ENCODE data around the gene TIAM2. TPM values are rescaled to one million over a fixed set of nuclear protein-coding genes. Genes with fewer than 3 reads are reported as not detected.

The TIAM2 gene
- total and polyA plus RNA-seq, 7 donors, result 3.4 to 20.3 (median 10.0) TPM

DNA sequence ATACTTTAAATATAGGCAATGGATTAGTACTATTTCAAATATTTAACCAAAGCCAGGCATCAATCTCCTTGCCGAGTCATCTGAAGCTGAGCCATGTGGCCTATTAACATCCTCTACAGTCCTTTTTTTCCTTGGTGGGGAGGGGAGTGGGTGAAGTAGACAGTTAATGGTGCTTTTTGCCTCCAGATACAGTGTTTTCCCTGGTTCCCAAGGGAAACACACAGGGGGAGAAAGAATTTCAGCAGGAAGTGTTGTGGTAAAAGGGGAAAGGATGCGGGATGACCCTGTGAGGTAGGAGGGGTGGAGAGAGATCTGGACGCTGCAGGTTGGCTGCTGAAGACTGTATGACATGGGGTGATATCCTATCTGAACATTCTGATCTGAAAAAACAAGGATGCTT is 278.3 kb downstream of the TIAM2 start:
- intact Hi-C loops (cut with DNase I), result no loop called here
- H3K27me3 ChIP-seq (ENCODE audit: insufficient read depth in 3 of 3, low read length in 2 of 3), result no peaks in the 10 kb centered on the region

DNA sequence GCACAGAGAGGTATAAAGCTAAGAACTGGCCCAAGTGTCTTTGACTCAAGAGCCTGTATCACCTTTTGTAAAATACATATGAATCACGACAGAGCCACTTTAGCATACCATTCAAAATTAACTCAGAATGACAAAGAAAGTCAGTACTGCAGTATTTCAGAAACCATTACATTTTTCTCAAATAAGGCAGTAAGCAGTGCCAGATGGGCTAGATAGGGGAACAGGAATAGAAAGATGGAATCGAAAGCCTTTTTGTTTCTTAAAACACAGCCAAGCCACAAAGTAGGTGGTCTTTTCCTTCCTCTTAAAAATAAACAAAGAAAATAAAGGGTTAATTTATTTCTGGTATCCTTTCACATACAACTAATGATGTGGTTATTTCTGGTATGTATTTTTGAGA is 279.0 kb downstream of the TIAM2 start:
- TF ChIP-seq, protein P1, sequence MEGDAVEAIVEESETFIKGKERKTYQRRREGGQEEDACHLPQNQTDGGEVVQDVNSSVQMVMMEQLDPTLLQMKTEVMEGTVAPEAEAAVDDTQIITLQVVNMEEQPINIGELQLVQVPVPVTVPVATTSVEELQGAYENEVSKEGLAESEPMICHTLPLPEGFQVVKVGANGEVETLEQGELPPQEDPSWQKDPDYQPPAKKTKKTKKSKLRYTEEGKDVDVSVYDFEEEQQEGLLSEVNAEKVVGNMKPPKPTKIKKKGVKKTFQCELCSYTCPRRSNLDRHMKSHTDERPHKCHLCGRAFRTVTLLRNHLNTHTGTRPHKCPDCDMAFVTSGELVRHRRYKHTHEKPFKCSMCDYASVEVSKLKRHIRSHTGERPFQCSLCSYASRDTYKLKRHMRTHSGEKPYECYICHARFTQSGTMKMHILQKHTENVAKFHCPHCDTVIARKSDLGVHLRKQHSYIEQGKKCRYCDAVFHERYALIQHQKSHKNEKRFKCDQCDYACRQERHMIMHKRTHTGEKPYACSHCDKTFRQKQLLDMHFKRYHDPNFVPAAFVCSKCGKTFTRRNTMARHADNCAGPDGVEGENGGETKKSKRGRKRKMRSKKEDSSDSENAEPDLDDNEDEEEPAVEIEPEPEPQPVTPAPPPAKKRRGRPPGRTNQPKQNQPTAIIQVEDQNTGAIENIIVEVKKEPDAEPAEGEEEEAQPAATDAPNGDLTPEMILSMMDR (IDR thresholded peaks at IDR 0.05), result no peak
- no peak for ATAC-seq
- Histone ChIP-seq H3K27me3 (ENCODE audit: insufficient read depth in 3 of 3, low read length in 2 of 3) (no peaks in the 10 kb centered on the region), H3K4me3 (no peak overlapping the region), H3K27ac (peak overlapping the region; percentile 69), H3K4me1 (peaks cover 44% of the 10 kb centered on the region), H3K9me3 (no peaks in the 10 kb centered on the region), H3K36me3 (ENCODE audit: insufficient read depth in 1 of 2, low read depth in 1 of 2) (no peaks in the 10 kb centered on the region)
- DNase-seq, result no peak
- 48 to 73% (median 61%) methylated on average over 2 of the region's 2 CpGs for WGBS, 3 donors
- intact Hi-C loops (cut with DNase I), result no loop called here

More for the DNA sequence above, 278.3 kb downstream of the TIAM2 start:
- H3K9me3 ChIP-seq, result no peaks in the 10 kb centered on the region
- TF ChIP-seq, protein P1 (IDR thresholded peaks at IDR 0.05), result no peak
- no peak for DNase-seq
- H3K4me3 ChIP-seq, result no peak overlapping the region
- H3K4me1 ChIP-seq, result peaks cover 40% of the 10 kb centered on the region
- 31 to 52% (median 34%) methylated on average over 3 of the region's 3 CpGs for WGBS, 3 donors
- ATAC-seq, result peak in 3 of 4 donors; percentile 58 to 69 (median 63)
- no peaks in the 10 kb centered on the region for H3K36me3 ChIP-seq (ENCODE audit: insufficient read depth in 1 of 2, low read depth in 1 of 2)
- peak overlapping the region; percentile 69 for H3K27ac ChIP-seq

DNA sequence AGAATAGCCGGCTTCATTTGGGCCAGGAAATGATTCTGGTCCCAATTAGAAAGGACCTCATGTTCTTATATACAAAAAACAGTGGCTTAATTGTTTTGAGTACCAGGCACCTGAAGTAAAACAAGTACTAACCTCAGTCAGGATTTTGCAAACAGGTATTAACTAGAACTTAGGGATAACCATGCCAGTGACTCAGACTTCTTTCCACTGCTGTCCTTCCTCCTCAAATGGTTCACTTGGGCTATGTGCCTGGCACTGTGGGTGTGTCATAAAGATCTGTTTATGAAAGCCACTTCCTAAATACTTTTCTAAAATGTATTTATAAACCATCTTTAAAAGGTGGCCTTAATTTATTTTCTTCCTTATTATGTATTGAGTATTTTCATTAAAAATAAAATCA is 279.4 kb downstream of the TIAM2 start:
- peak overlapping the region; percentile 69 for H3K27ac ChIP-seq
- peaks cover 44% of the 10 kb centered on the region for H3K4me1 ChIP-seq
- no peaks in the 10 kb centered on the region for H3K36me3 ChIP-seq (ENCODE audit: insufficient read depth in 1 of 2, low read depth in 1 of 2)
- no peak overlapping the region for H3K4me3 ChIP-seq
- 58 to 73% (median 69%) methylated on average over 1 of the region's 1 CpG for WGBS, 3 donors
- TF ChIP-seq, protein P1 (IDR thresholded peaks at IDR 0.05), result no peak
- H3K9me3 ChIP-seq, result no peaks in the 10 kb centered on the region
- intact Hi-C loops (cut with DNase I), result no loop called here
- no peaks in the 10 kb centered on the region for H3K27me3 ChIP-seq (ENCODE audit: insufficient read depth in 3 of 3, low read length in 2 of 3)
- DNase-seq (no peak), ATAC-seq (peak; percentile 49 to 59 (median 52))

DNA sequence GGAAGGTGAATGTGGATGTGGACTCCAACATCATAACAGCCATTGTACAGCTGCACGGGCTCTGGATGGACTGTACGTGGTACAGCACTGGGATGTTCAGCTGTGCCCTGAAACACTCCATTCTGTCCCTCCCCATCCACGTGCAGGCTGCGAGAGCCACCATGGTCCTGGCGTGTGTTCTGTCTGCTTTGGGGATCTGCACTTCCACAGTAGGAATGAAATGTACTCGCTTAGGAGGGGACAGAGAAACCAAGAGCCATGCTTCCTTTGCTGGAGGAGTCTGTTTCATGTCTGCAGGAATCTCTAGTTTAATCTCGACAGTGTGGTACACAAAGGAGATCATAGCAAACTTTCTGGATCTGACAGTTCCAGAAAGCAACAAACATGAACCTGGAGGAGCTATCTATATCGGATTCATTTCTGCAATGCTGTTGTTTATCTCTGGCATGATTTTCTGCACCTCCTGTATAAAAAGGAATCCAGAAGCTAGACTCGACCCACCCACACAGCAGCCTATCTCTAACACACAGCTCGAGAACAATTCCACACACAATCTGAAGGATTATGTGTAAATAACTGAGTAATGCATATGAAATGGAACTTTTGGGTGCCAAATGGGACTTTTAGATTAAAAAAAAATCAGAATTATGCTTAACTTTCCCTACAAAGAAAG is 280.8 kb downstream of the TIAM2 start:
- TF ChIP-seq, protein P1 (IDR thresholded peaks at IDR 0.05), result no peak
- Histone ChIP-seq H3K27me3 (ENCODE audit: insufficient read depth in 3 of 3, low read length in 2 of 3) (no peaks in the 10 kb centered on the region), H3K36me3 (ENCODE audit: insufficient read depth in 1 of 2, low read depth in 1 of 2) (no peaks in the 10 kb centered on the region), H3K4me3 (no peak overlapping the region), H3K27ac (peak overlapping the region; percentile 69), H3K9me3 (no peaks in the 10 kb centered on the region), H3K4me1 (peaks cover 44% of the 10 kb centered on the region)
- intact Hi-C loops (cut with DNase I), result no loop called here
- no peak for DNase-seq
- ATAC-seq, result peak in 3 of 4 donors; percentile 18 to 20 (median 19)
- 60 to 76% (median 63%) methylated on average over 10 of the region's 10 CpGs for WGBS, 3 donors

DNA sequence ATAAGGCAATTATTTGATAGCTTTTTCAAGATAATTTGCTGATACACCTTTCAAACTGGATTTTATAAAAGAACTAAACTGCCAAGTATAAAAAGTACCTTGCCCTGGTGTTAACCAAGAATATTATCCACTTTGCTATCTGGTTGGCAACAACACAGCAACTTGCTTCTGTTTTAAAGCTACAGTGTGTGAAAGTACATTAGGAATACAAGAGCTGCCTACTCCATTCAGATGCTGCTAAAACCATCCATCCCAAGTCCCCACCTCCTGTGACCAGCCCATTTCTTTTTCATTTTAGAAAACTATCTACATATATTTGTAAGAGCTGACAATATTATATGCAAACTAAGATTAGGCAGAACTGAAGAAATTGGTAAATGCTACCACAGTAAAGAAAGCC is 281.5 kb downstream of the TIAM2 start:
- DNase-seq (no peak), ATAC-seq (no peak)
- intact Hi-C loops (cut with DNase I), result no loop called here
- Histone ChIP-seq H3K27ac (peak overlapping the region; percentile 69), H3K9me3 (no peaks in the 10 kb centered on the region), H3K27me3 (ENCODE audit: insufficient read depth in 3 of 3, low read length in 2 of 3) (no peaks in the 10 kb centered on the region), H3K36me3 (ENCODE audit: insufficient read depth in 1 of 2, low read depth in 1 of 2) (no peaks in the 10 kb centered on the region), H3K4me3 (no peak overlapping the region), H3K4me1 (peaks cover 45% of the 10 kb centered on the region)
- TF ChIP-seq, protein P1 (IDR thresholded peaks at IDR 0.05), result no peak
